Smooth muscle cell (in vitro differentiated cells): ENCODE data around the gene CTNNA2. TPM values are rescaled to one million over a fixed set of nuclear protein-coding genes. Genes with fewer than 3 reads are reported as not detected.

ENCODE experiments used
- DNase-seq: peaks from one replicate; lab custom pipeline; 2025; ENCODE audit not compliant: unreplicated experiment; lab: John Stamatoyannopoulos, UW
- H2AFZ ChIP-seq: fragments of 200-600 bp; sonication (generic); 2 replicates; pipeline ENCODE4 v1.6.0; 2016; ENCODE audit warnings: antibody characterized with exemption, low read depth, mild to moderate bottlenecking
- H3F3A ChIP-seq: fragments of 200-600 bp; sonication (generic); 2 replicates; pipeline ENCODE4 v1.6.0; 2017; ENCODE audit warnings: antibody characterized with exemption, low read depth
- H3K27ac ChIP-seq: fragments of 200-600 bp; sonication (generic); 2 replicates; pipeline ENCODE4 v1.5.1; 2016; ENCODE audit warnings: low read depth, mild to moderate bottlenecking
- H3K27me3 ChIP-seq: fragments of 200-600 bp; sonication (generic); 2 replicates; pipeline ENCODE4 v1.6.1; 2016; ENCODE audit warnings: low read depth, mild to moderate bottlenecking
- H3K36me3 ChIP-seq: fragments of 200-600 bp; sonication (generic); 2 replicates; pipeline ENCODE4 v1.5.1; 2016; ENCODE audit warnings: low read depth
- H3K4me1 ChIP-seq: fragments of 200-600 bp; sonication (generic); 2 replicates; pipeline ENCODE4 v1.5.1; 2016; ENCODE audit warnings: low read depth
- H3K4me2 ChIP-seq: fragments of 200-600 bp; sonication (generic); 2 replicates; pipeline ENCODE4 v1.6.0; 2016; ENCODE audit warnings: mild to moderate bottlenecking
- H3K4me3 ChIP-seq: fragments of 200-600 bp; sonication (generic); 2 replicates; pipeline ENCODE4 v1.5.1; 2016; ENCODE audit warnings: mild to moderate bottlenecking
- H3K79me2 ChIP-seq: fragments of 200-600 bp; sonication (generic); 2 replicates; pipeline ENCODE4 v1.6.0; 2016; ENCODE audit warnings: low read depth, mild to moderate bottlenecking
- H3K9ac ChIP-seq: fragments of 200-600 bp; sonication (generic); 2 replicates; pipeline ENCODE4 v1.6.0; 2016; ENCODE audit warnings: low read depth
- H3K9me3 ChIP-seq: fragments of 200-600 bp; sonication (generic); replicated peaks from 2 replicates; pipeline ENCODE4 v1.5.1; 2016; ENCODE audit warnings: low read depth
- H4K20me1 ChIP-seq: fragments of 200-600 bp; sonication (generic); 2 replicates; pipeline ENCODE4 v1.6.0; 2016; ENCODE audit warnings: low read depth
- CTCF ChIP-seq: fragments of 200-600 bp; sonication (generic); IDR thresholded peaks from 2 replicates; pipeline ENCODE4 v1.5.1; 2017; ENCODE audit warnings: borderline replicate concordance, mild to moderate bottlenecking, antibody characterized with exemption; ENCODE audit not compliant: insufficient read depth, poor library complexity, severe bottlenecking
- WGBS: methylation state at CpG from one replicate; pipeline ENCODE4 v1.1.7; 2016; ENCODE audit warnings: low lambda C conversion rate; 5-methylcytosine and 5-hydroxymethylcytosine counted together
- polyA plus RNA-seq: library from polyadenylated mRNA; unstranded; fragments of >200 nt; fragmentation: Nextera tagmentation; extraction: Ambion mirVana; gene quantifications from 2 replicates; pipeline ENCODE4 v1.2.1, GENCODE V29; 2016
- total RNA-seq: library from RNA; depleted of rRNA; stranded (reverse); fragments of >200 nt; gene quantifications from 2 replicates; pipeline ENCODE4 v1.2.3, GENCODE V29; 2014

The CTNNA2 gene
- total and polyA plus RNA-seq, 2 experiments from 2014 or later, result not detected

- no peak overlapping the region for H3K4me3 ChIP-seq
- DNase-seq, result no peak
- 85% methylated on average over 1 of the region's 1 CpG for WGBS
- no peak overlapping the region for H3K4me2 ChIP-seq
- H4K20me1 ChIP-seq, result no peaks in the 10 kb centered on the region
- no peaks in the 10 kb centered on the region for H3K79me2 ChIP-seq
- no peak overlapping the region for H3K9ac ChIP-seq
- no peaks in the 10 kb centered on the region for H3K9me3 ChIP-seq
- no peak overlapping the region for H2AFZ ChIP-seq
- no peaks in the 10 kb centered on the region for H3K36me3 ChIP-seq
- H3K27ac ChIP-seq, result no peak overlapping the region
- no peaks in the 10 kb centered on the region for H3K27me3 ChIP-seq
- no peak for TF ChIP-seq CTCF
- H3F3A ChIP-seq, result no peaks in the 10 kb centered on the region
- no peaks in the 10 kb centered on the region for H3K4me1 ChIP-seq
Observed at GRCh38 chr2:79944205-79944604, 431.4 kb downstream of the CTNNA2 start.

- Histone ChIP-seq H3K79me2 (no peaks in the 10 kb centered on the region), H4K20me1 (no peaks in the 10 kb centered on the region), H3K9me3 (no peaks in the 10 kb centered on the region), H3K4me3 (no peak overlapping the region), H3K4me2 (no peak overlapping the region), H3K4me1 (no peaks in the 10 kb centered on the region), H2AFZ (no peak overlapping the region), H3F3A (no peaks in the 10 kb centered on the region), H3K36me3 (no peaks in the 10 kb centered on the region), H3K27me3 (no peaks in the 10 kb centered on the region), H3K9ac (no peak overlapping the region), H3K27ac (no peak overlapping the region)
- no peak for TF ChIP-seq CTCF
- no peak for DNase-seq
- WGBS, result 85% methylated on average over 5 of the region's 5 CpGs
Observed at GRCh38 chr2:79945653-79946445, 433.0 kb downstream of the CTNNA2 start.

GRCh38 chr2:79947751-79948150, 434.9 kb downstream of the CTNNA2 start:
- WGBS, result 73% methylated on average over 2 of the region's 2 CpGs
- no peaks in the 10 kb centered on the region for H3K9me3 ChIP-seq
- no peak for DNase-seq
- no peak for TF ChIP-seq CTCF
- H3K4me3 ChIP-seq, result no peak overlapping the region
- H3F3A ChIP-seq, result no peaks in the 10 kb centered on the region
- H4K20me1 ChIP-seq, result no peaks in the 10 kb centered on the region
- H3K36me3 ChIP-seq, result no peaks in the 10 kb centered on the region
- no peak overlapping the region for H2AFZ ChIP-seq
- H3K4me1 ChIP-seq, result no peaks in the 10 kb centered on the region
- no peaks in the 10 kb centered on the region for H3K79me2 ChIP-seq
- H3K27ac ChIP-seq, result no peak overlapping the region
- no peak overlapping the region for H3K4me2 ChIP-seq
- H3K27me3 ChIP-seq, result no peaks in the 10 kb centered on the region
- no peak overlapping the region for H3K9ac ChIP-seq

GRCh38 chr2:79950526-79950925, 437.7 kb downstream of the CTNNA2 start:
- no peaks in the 10 kb centered on the region for H3K9me3 ChIP-seq
- 65% methylated on average over 3 of the region's 3 CpGs for WGBS

More at GRCh38 chr2:79950526-79950925, 437.7 kb downstream of the CTNNA2 start:
- Histone ChIP-seq H3K27ac (no peak overlapping the region), H3K27me3 (no peaks in the 10 kb centered on the region), H3F3A (no peaks in the 10 kb centered on the region), H3K4me3 (no peak overlapping the region), H3K4me2 (no peak overlapping the region), H3K36me3 (no peaks in the 10 kb centered on the region), H3K4me1 (no peaks in the 10 kb centered on the region), H3K9ac (no peak overlapping the region), H3K79me2 (no peaks in the 10 kb centered on the region), H4K20me1 (no peaks in the 10 kb centered on the region), H2AFZ (no peak overlapping the region)
- no peak for DNase-seq
- no peak for TF ChIP-seq CTCF
